Measurements from ENCODE around the gene SFMBT2.
"Not testable (repeated sequence)": the region's sequence is repeated elsewhere in the genome, so short reads cannot be mapped to it uniquely, and the experiment has no call there.

The SFMBT2 gene

GRCh38 chr10:7327885-7328284, 82.9 kb downstream of the SFMBT2 start:
- H3K9ac ChIP-seq (ENCODE audit: low read length), result no peak overlapping the region

GRCh38 chr10:7322623-7323022, 88.2 kb downstream of the SFMBT2 start:
- peaks cover 4% of the 10 kb centered on the region for H3K4me1 ChIP-seq (ENCODE audit: control insufficient read depth, insufficient read depth, low read length)
- no peaks in the 10 kb centered on the region for H3K36me3 ChIP-seq (ENCODE audit: control insufficient read depth, insufficient read depth, low read length)
- no peak overlapping the region for H3K4me3 ChIP-seq (ENCODE audit: low read length)
- no peaks in the 10 kb centered on the region for H3K27me3 ChIP-seq (ENCODE audit: control insufficient read depth, insufficient read depth, low read length)
- no peaks in the 10 kb centered on the region for H3K9me3 ChIP-seq (ENCODE audit: control insufficient read depth, low read length)
- no peak overlapping the region for H3K9ac ChIP-seq (ENCODE audit: low read length)

More at GRCh38 chr10:7327885-7328284, 82.9 kb downstream of the SFMBT2 start:
- Histone ChIP-seq H3K9me3 (ENCODE audit: control insufficient read depth, low read length) (no peaks in the 10 kb centered on the region), H3K4me3 (ENCODE audit: low read length) (no peak overlapping the region), H3K4me1 (ENCODE audit: control insufficient read depth, insufficient read depth, low read length) (no peaks in the 10 kb centered on the region), H3K36me3 (ENCODE audit: control insufficient read depth, insufficient read depth, low read length) (no peaks in the 10 kb centered on the region), H3K27me3 (ENCODE audit: control insufficient read depth, insufficient read depth, low read length) (no peaks in the 10 kb centered on the region)

GRCh38 chr10:7320072-7320471, 90.8 kb downstream of the SFMBT2 start:
- Histone ChIP-seq H3K4me1 (ENCODE audit: control insufficient read depth, insufficient read depth, low read length) (peaks cover 4% of the 10 kb centered on the region), H3K27me3 (ENCODE audit: control insufficient read depth, insufficient read depth, low read length) (no peaks in the 10 kb centered on the region), H3K4me3 (ENCODE audit: low read length) (no peak overlapping the region), H3K9ac (ENCODE audit: low read length) (no peak overlapping the region), H3K9me3 (ENCODE audit: control insufficient read depth, low read length) (no peaks in the 10 kb centered on the region), H3K36me3 (ENCODE audit: control insufficient read depth, insufficient read depth, low read length) (no peaks in the 10 kb centered on the region)

DNA sequence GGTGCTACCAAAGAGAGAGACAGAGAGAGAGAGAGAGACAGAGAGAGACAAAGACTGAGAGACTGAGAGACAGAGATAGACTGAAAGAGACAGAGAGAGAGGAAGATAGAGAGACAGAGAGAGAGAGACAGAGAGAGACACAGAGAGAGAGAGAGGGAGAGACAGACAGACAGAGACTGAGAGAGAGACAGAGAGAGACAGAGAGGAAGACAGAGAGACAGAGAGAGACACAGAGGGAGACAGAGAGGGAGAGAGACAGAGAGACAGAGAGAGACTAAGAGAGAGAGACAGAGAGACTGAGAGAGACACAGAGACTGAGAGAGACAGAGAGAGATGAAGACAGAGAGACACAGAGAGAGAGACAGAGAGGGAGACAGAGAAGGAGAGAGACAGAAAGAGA, 91.2 kb downstream of the SFMBT2 start:
- H3K27me3 ChIP-seq (ENCODE audit: control insufficient read depth, insufficient read depth, low read length), result no peaks in the 10 kb centered on the region
- H3K4me3 ChIP-seq (ENCODE audit: low read length), result no peak overlapping the region
- H3K9ac ChIP-seq (ENCODE audit: low read length), result no peak overlapping the region
- H3K36me3 ChIP-seq (ENCODE audit: control insufficient read depth, insufficient read depth, low read length), result no peaks in the 10 kb centered on the region
- H3K9me3 ChIP-seq (ENCODE audit: control insufficient read depth, low read length), result no peaks in the 10 kb centered on the region
- peaks cover 4% of the 10 kb centered on the region for H3K4me1 ChIP-seq (ENCODE audit: control insufficient read depth, insufficient read depth, low read length)

GRCh38 chr10:7318836-7319235, 92.0 kb downstream of the SFMBT2 start:
- H3K27me3 ChIP-seq (ENCODE audit: control insufficient read depth, insufficient read depth, low read length), result no peaks in the 10 kb centered on the region
- H3K9ac ChIP-seq (ENCODE audit: low read length), result no peak overlapping the region
- peaks cover 4% of the 10 kb centered on the region for H3K4me1 ChIP-seq (ENCODE audit: control insufficient read depth, insufficient read depth, low read length)
- no peak overlapping the region for H3K4me3 ChIP-seq (ENCODE audit: low read length)
- no peaks in the 10 kb centered on the region for H3K36me3 ChIP-seq (ENCODE audit: control insufficient read depth, insufficient read depth, low read length)
- no peaks in the 10 kb centered on the region for H3K9me3 ChIP-seq (ENCODE audit: control insufficient read depth, low read length)

DNA sequence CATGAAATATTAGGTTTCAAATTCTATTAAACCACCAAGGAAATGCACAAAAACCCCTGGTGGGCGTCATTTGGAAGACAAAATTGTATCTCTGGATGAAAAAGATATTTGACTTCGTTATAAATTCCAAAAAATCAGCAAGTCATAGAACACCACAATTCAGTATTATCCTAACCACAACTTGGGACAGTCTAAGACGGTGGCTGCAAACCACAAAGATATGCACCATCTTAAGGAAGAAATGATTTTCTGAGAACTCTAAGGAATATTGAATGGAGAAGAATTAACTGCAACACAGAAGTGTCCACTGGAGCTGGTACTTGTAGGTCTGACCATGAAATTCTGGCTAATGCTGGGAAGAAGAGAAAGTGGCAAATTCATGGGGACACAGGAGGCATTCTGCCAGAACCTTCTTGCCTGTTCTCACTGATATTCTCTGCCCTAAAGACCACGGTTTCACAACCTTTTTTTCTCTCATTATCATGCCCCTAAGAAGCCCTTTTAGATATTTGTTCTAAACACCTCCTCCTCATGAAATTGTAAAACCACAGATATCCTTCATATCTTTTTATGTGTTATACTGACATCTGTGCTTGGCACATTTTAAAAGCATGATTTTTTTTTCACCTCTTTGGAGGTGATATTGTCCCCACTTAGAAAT, 92.9 kb downstream of the SFMBT2 start:
- H3K27me3 ChIP-seq (ENCODE audit: control insufficient read depth, insufficient read depth, low read length), result no peaks in the 10 kb centered on the region
- no peak overlapping the region for H3K4me3 ChIP-seq (ENCODE audit: low read length)
- no peaks in the 10 kb centered on the region for H3K9me3 ChIP-seq (ENCODE audit: control insufficient read depth, low read length)
- H3K4me1 ChIP-seq (ENCODE audit: control insufficient read depth, insufficient read depth, low read length), result peaks cover 4% of the 10 kb centered on the region
- H3K9ac ChIP-seq (ENCODE audit: low read length), result no peak overlapping the region
- no peaks in the 10 kb centered on the region for H3K36me3 ChIP-seq (ENCODE audit: control insufficient read depth, insufficient read depth, low read length)

DNA sequence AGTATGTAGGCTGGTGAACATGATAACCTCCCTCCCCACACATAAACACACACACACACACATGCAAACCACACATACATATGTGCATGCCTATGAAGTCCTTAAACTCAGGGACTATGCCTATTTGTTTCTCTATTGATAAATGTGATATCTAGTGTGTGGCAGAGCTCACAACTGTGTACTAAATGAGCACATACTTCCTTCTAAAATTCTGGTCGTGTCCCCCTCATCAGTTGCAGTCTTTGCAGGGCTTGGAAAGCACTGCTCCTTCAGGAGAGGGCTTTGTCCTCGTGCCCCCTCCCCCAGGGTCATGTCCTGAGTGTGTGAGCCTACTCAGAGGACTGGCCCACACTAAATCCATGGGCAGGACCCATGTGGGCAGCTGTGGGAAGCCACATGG, 94.0 kb downstream of the SFMBT2 start:
- no peak overlapping the region for H3K4me3 ChIP-seq (ENCODE audit: low read length)

DNA sequence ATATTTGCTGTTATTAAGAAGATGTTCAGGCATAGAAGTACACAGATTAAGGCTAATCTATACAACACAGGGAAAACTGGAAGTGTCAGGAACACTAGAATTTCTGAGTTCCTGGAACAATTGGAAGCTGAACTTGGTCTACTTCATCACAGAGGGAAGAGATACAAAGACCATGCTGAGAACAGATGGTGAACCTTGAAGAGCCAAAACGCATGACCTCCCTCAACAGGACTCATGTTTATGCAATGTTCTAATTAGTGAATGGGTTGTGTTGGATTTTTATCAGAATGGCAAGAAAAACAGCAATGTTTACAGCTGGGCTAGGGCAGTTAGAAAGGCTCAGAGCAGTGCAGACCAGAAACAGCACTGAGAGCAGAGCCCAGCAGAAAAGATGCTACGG, 94.9 kb downstream of the SFMBT2 start:
- Histone ChIP-seq H3K36me3 (ENCODE audit: control insufficient read depth, insufficient read depth, low read length) (no peaks in the 10 kb centered on the region), H3K4me3 (ENCODE audit: low read length) (no peak overlapping the region), H3K9ac (ENCODE audit: low read length) (no peak overlapping the region), H3K9me3 (ENCODE audit: control insufficient read depth, low read length) (no peaks in the 10 kb centered on the region), H3K4me1 (ENCODE audit: control insufficient read depth, insufficient read depth, low read length) (peaks cover 4% of the 10 kb centered on the region), H3K27me3 (ENCODE audit: control insufficient read depth, insufficient read depth, low read length) (no peaks in the 10 kb centered on the region)

More for the DNA sequence above, 94.0 kb downstream of the SFMBT2 start:
- Histone ChIP-seq H3K9ac (ENCODE audit: low read length) (no peak overlapping the region), H3K36me3 (ENCODE audit: control insufficient read depth, insufficient read depth, low read length) (no peaks in the 10 kb centered on the region), H3K27me3 (ENCODE audit: control insufficient read depth, insufficient read depth, low read length) (no peaks in the 10 kb centered on the region), H3K9me3 (ENCODE audit: control insufficient read depth, low read length) (no peaks in the 10 kb centered on the region), H3K4me1 (ENCODE audit: control insufficient read depth, insufficient read depth, low read length) (peaks cover 4% of the 10 kb centered on the region)

GRCh38 chr10:7314170-7314569, 96.7 kb downstream of the SFMBT2 start:
- H3K4me3 ChIP-seq (ENCODE audit: low read length), result no peak overlapping the region
- H3K4me1 ChIP-seq (ENCODE audit: control insufficient read depth, insufficient read depth, low read length), result no peaks in the 10 kb centered on the region
- H3K36me3 ChIP-seq (ENCODE audit: control insufficient read depth, insufficient read depth, low read length), result no peaks in the 10 kb centered on the region
- H3K9ac ChIP-seq (ENCODE audit: low read length), result no peak overlapping the region
- no peaks in the 10 kb centered on the region for H3K9me3 ChIP-seq (ENCODE audit: control insufficient read depth, low read length)
- H3K27me3 ChIP-seq (ENCODE audit: control insufficient read depth, insufficient read depth, low read length), result no peaks in the 10 kb centered on the region

GRCh38 chr10:7312488-7312857, 98.4 kb downstream of the SFMBT2 start:
- no peak overlapping the region for H3K9ac ChIP-seq (ENCODE audit: low read length)
- H3K27me3 ChIP-seq (ENCODE audit: control insufficient read depth, insufficient read depth, low read length), result no peaks in the 10 kb centered on the region
- H3K4me1 ChIP-seq (ENCODE audit: control insufficient read depth, insufficient read depth, low read length), result no peaks in the 10 kb centered on the region
- H3K36me3 ChIP-seq (ENCODE audit: control insufficient read depth, insufficient read depth, low read length), result no peaks in the 10 kb centered on the region
- H3K9me3 ChIP-seq (ENCODE audit: control insufficient read depth, low read length), result no peaks in the 10 kb centered on the region
- no peak overlapping the region for H3K4me3 ChIP-seq (ENCODE audit: low read length)

DNA sequence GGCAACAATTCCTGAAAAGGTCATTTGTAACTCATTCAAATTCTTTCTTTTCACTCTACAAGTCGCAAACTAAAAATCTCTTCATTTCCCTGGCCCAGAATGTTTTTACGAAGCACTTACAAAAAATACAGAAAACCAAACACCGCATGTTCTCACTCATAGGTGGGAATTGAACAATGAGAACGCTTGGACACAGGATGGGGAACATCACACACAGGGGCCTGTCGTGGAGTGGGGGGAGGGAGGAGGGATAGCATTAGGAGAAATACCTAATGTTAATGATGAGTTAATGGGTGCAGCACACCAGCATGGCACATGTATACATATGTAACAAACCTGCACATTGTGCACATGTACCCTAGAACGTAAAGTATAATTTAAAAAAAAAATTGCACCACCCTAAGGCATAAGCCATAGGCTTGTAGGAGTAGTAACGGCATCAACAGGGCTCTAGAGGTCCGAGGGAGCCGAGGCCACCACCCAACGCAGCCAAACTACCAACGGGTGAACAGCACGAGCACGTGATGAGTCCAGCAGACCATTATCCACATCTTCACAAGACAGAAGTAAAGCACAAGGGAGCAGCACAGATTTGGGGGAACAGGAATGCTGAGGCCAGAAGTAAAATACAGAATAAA, 98.9 kb downstream of the SFMBT2 start:
- not testable (repeated sequence) for H3K4me1 ChIP-seq (ENCODE audit: control insufficient read depth, insufficient read depth, low read length); H3K36me3 ChIP-seq (ENCODE audit: control insufficient read depth, insufficient read depth, low read length); H3K9ac ChIP-seq (ENCODE audit: low read length); H3K4me3 ChIP-seq (ENCODE audit: low read length); H3K27me3 ChIP-seq (ENCODE audit: control insufficient read depth, insufficient read depth, low read length); H3K9me3 ChIP-seq (ENCODE audit: control insufficient read depth, low read length)

DNA sequence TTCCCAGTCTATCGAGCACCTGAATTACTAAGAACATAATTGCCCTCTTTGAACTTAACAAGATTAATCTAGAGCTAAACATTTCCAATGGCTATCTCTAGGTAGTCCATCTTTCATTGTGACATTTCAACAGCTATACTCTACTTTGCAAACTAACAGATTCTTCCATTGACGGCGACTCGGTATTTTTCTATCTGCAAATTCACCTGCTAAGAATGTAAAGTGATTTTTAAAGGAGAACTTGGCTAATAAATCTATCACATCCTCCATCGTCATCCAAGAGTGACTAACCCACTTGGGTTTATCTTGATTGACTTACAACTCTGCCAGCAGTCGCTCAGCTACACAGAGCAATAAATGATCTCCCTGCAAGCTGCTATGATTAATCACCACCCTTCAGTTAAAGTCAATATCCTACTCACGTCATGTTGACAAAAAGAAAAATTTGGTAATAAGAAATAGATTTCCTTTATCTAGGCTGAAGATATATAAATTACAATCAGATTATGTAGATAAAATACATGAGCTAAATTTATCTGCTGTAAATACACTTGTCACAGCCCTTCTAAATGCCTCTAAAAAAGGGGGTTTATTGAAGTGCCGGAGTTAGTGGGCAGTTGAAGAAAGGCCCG, 99.5 kb downstream of the SFMBT2 start:
- Histone ChIP-seq H3K36me3 (ENCODE audit: control insufficient read depth, insufficient read depth, low read length) (no peaks in the 10 kb centered on the region), H3K4me3 (ENCODE audit: low read length) (no peak overlapping the region), H3K9me3 (ENCODE audit: control insufficient read depth, low read length) (no peaks in the 10 kb centered on the region)

More for the DNA sequence above, 99.5 kb downstream of the SFMBT2 start:
- Histone ChIP-seq H3K9ac (ENCODE audit: low read length) (no peak overlapping the region), H3K4me1 (ENCODE audit: control insufficient read depth, insufficient read depth, low read length) (no peaks in the 10 kb centered on the region), H3K27me3 (ENCODE audit: control insufficient read depth, insufficient read depth, low read length) (no peaks in the 10 kb centered on the region)

All from mucosa of stomach (tissue), 1 donor.